HepG2 (cell line): Measurements from ENCODE around the gene KIF22. TPM values are rescaled to one million over a fixed set of nuclear protein-coding genes. Genes with fewer than 3 reads are reported as not detected.

Experiments used
- EHMT2 ChIP-seq: fragments of 200-600 bp; sonication (generic); IDR thresholded peaks from 2 replicates; pipeline ENCODE4 v1.7.0; 2017; ENCODE audit warnings: antibody characterized with exemption, low read depth, low read length, borderline replicate concordance
- HNRNPLL ChIP-seq: fragments of 200-400 bp; formaldehyde crosslinking; IDR thresholded peaks from 2 replicates; pipeline ENCODE4 v1.6.1; 2017; ENCODE audit warnings: mild to moderate bottlenecking, low read depth, low read length; ENCODE audit not compliant: poor library complexity, severe bottlenecking
- JDP2 ChIP-seq: sonication (generic); formaldehyde crosslinking; IDR thresholded peaks from 2 replicates; pipeline ENCODE4 v1.8.1; 2022; ENCODE audit warnings: missing genetic modification reagents, borderline replicate concordance
- JUND ChIP-seq: sonication (generic); formaldehyde crosslinking; IDR thresholded peaks from 2 replicates; pipeline ENCODE4 v1.8.0; 2022; ENCODE audit warnings: mild to moderate bottlenecking, missing genetic modification reagents
- KDM5A ChIP-seq: fragments of 200-600 bp; sonication (generic); IDR thresholded peaks from 2 replicates; pipeline ENCODE4 v1.7.0; 2018; ENCODE audit warnings: antibody characterized with exemption, mild to moderate bottlenecking, low read length, borderline replicate concordance
- KLF15 ChIP-seq: sonication (generic); formaldehyde crosslinking; IDR thresholded peaks from 2 replicates; pipeline ENCODE4 v1.8.1; 2023; ENCODE audit warnings: borderline replicate concordance, mild to moderate bottlenecking, inconsistent platforms, missing genetic modification reagents, mixed read lengths
- MIER3 ChIP-seq: IDR thresholded peaks from 2 replicates; pipeline ENCODE4 v1.6.1; 2016; ENCODE audit warnings: missing compliant biosample characterization, borderline replicate concordance
- NFIC ChIP-seq: IDR thresholded peaks from 2 replicates; pipeline ENCODE4 v1.6.1; 2012; ENCODE audit warnings: mild to moderate bottlenecking, low read length, inconsistent platforms
- NFYB ChIP-seq: sonication (generic); formaldehyde crosslinking; IDR thresholded peaks from 2 replicates; pipeline ENCODE4 v1.4.0; 2020; ENCODE audit warnings: missing genetic modification reagents
- PBX2 ChIP-seq: IDR thresholded peaks from 2 replicates; pipeline ENCODE4 v1.6.1; 2016; ENCODE audit warnings: control low read depth
- POLR2A ChIP-seq, 2 experiments: IDR thresholded peaks; 2 replicates each; pipeline ENCODE4 v1.6.1; 2011; ENCODE audit warnings: low read depth in 2 of 2, low read length in 2 of 2, mild to moderate bottlenecking in 1 of 2, moderate library complexity in 1 of 2; ENCODE audit not compliant: insufficient read depth in 1 of 2
- RAD21 ChIP-seq: fragments of 450-650 bp; formaldehyde crosslinking; IDR thresholded peaks from 2 replicates; pipeline ENCODE4 v1.5.0; 2020; ENCODE audit warnings: mild to moderate bottlenecking
- SP1 ChIP-seq, 2 experiments: fragments of 450-650 bp in 1 of 2; sonication (generic) in 1 of 2; formaldehyde crosslinking in 1 of 2; IDR thresholded peaks; 2 replicates each; pipeline versions ENCODE4 v1.4.0 to v1.6.1; 2016 to 2020; ENCODE audit warnings: missing genetic modification reagents in 1 of 2
- TAF15 ChIP-seq: fragments of 200-400 bp; formaldehyde crosslinking; IDR thresholded peaks from one replicate; pipeline ENCODE4 v1.6.1; 2018; ENCODE audit warnings: mild to moderate bottlenecking, low read depth, low read length; ENCODE audit not compliant: poor library complexity, severe bottlenecking
- TBL1XR1 ChIP-seq: fragments of 150-350 bp; IDR thresholded peaks from 2 replicates; pipeline ENCODE4 v1.6.1; 2014; ENCODE audit warnings: borderline replicate concordance, low read length; ENCODE audit not compliant: partially characterized antibody
- TCF7L2 ChIP-seq: IDR thresholded peaks from 2 replicates; pipeline ENCODE4 v1.6.1; 2011; ENCODE audit warnings: mild to moderate bottlenecking, low read depth, low read length, moderate library complexity
- U2AF1 ChIP-seq: fragments of 200-400 bp; formaldehyde crosslinking; optimal IDR thresholded peaks from 2 replicates; pipeline ENCODE3; 2017; ENCODE audit warnings: mild to moderate bottlenecking, low read depth, low read length
- ZBTB43 ChIP-seq: sonication (generic); formaldehyde crosslinking; conservative IDR thresholded peaks from 2 replicates; pipeline ENCODE4 v1.4.0; 2020; ENCODE audit warnings: missing genetic modification reagents
- ZNF253 ChIP-seq: sonication (generic); formaldehyde crosslinking; IDR thresholded peaks from 2 replicates; pipeline ENCODE4 v1.8.0; 2022; ENCODE audit warnings: mild to moderate bottlenecking, missing genetic modification reagents, borderline replicate concordance
- ZNF34 ChIP-seq: sonication (generic); formaldehyde crosslinking; IDR thresholded peaks from 2 replicates; pipeline ENCODE4 v1.4.0; 2020; ENCODE audit warnings: mild to moderate bottlenecking, missing genetic modification reagents, borderline replicate concordance
- ZNF441 ChIP-seq: sonication (generic); formaldehyde crosslinking; IDR thresholded peaks from 2 replicates; pipeline ENCODE4 v1.7.0; 2021; ENCODE audit warnings: missing genetic modification reagents, borderline replicate concordance
- ZNF552 ChIP-seq: sonication (generic); formaldehyde crosslinking; IDR thresholded peaks from 2 replicates; pipeline ENCODE4 v1.9.0; 2022; ENCODE audit warnings: missing genetic modification reagents, mild to moderate bottlenecking, borderline replicate concordance
- ZNF75D ChIP-seq: sonication (generic); formaldehyde crosslinking; IDR thresholded peaks from 2 replicates; pipeline ENCODE4 v1.8.1; 2023; ENCODE audit warnings: missing genetic modification reagents, mild to moderate bottlenecking, borderline replicate concordance
- ZXDC ChIP-seq: sonication (generic); formaldehyde crosslinking; IDR thresholded peaks from 2 replicates; pipeline ENCODE4 v1.5.0; 2020; ENCODE audit warnings: mild to moderate bottlenecking, missing genetic modification reagents
- polyA plus RNA-seq, 8 experiments: library from polyadenylated mRNA; depleted of rRNA in 3 of 8; stranded (reverse) in 7 of 8; unstranded in 1 of 8; fragments of >200 nt; fragmentation: Illumina TruSeq in 4 of 8; extraction: Trizol in 4 of 8; gene quantifications; 2 replicates each; pipeline versions ENCODE4 v1.2.1 to v1.2.3, GENCODE V29; 2011 to 2016; ENCODE audit warnings: low read depth in 4 of 8, missing spikeins in 1 of 8, mixed read lengths in 1 of 8; ENCODE audit not compliant: insufficient read depth in 1 of 8
- total RNA-seq, 5 experiments: library from RNA; depleted of rRNA; stranded (reverse); fragments of >200 nt; fragmentation: Illumina TruSeq; extraction: Trizol; gene quantifications; 2 replicates each; pipeline ENCODE4 v1.2.3, GENCODE V29; 2016; ENCODE audit warnings: low read depth in 1 of 5

Gene KIF22
- total and polyA plus RNA-seq, 2 of the 13 experiments (the other 11 are each of a cell fraction or from before 2014, with no cell fraction given) = 95.8 to 118 TPM

GRCh38 chr16:29811170-29811895, 20.8 kb downstream of the KIF22 start (continued):
- no peak for TF ChIP-seq EHMT2
- no peak for TF ChIP-seq TCF7L2
- peak; percentile 33; the same call in 1 of the 2 replicates for TF ChIP-seq ZBTB43 (CRISPR knock-in tag)
- no peak for TF ChIP-seq MIER3 (CRISPR knock-in tag)
- TF ChIP-seq SP1 (IDR thresholded peaks at IDR 0.05) = no peak
- peak; percentile 74 for TF ChIP-seq SP1 (CRISPR knock-in tag; IDR thresholded peaks at IDR 0.05)
- no peak for TF ChIP-seq KDM5A
- TF ChIP-seq U2AF1 = no peak
- no peak for TF ChIP-seq TBL1XR1
- TF ChIP-seq HNRNPLL = peak; percentile 77
- TF ChIP-seq ZNF253 (CRISPR knock-in tag) = peak; percentile 87; the same call in 1 of the 2 replicates
- TF ChIP-seq JUND (CRISPR knock-in tag) = no peak
- TF ChIP-seq ZNF34 (CRISPR knock-in tag) = no peak
- TF ChIP-seq TAF15 = peak; percentile 93
- TF ChIP-seq PBX2 (CRISPR knock-in tag) = peak; percentile 78
- TF ChIP-seq ZNF441 (CRISPR knock-in tag) = no peak
- TF ChIP-seq POLR2A (IDR thresholded peaks at IDR 0.05; ENCODE audit: insufficient read depth in 1 of 2, low read depth in 2 of 2, low read length in 2 of 2) = no peak; a peak in 1 of 4 replicates
- TF ChIP-seq NFYB (CRISPR knock-in tag) = peak; percentile 81
- no peak for TF ChIP-seq NFIC
- TF ChIP-seq RAD21 = peak; percentile 36; the same call in 1 of the 2 replicates
- TF ChIP-seq KLF15 = peak; percentile 30; the same call in 1 of the 2 replicates
- peak; percentile 68; the same call in 1 of the 2 replicates for TF ChIP-seq ZXDC (CRISPR knock-in tag)
- no peak for TF ChIP-seq ZNF552 (CRISPR knock-in tag)
- no peak for TF ChIP-seq ZNF75D (CRISPR knock-in tag)
- TF ChIP-seq JDP2 = no peak
